Large intestine (tissue), 3 donors: ENCODE measurements around the gene CEP104. TPM values are rescaled to one million over a fixed set of nuclear protein-coding genes. Genes with fewer than 3 reads are reported as not detected.
"Not testable (repeated sequence)": the region's sequence is repeated elsewhere in the genome, so short reads cannot be mapped to it uniquely, and the experiment has no call there.

ENCODE experiments used
- DNase-seq, 2 donors: peaks; one replicate each; pipeline versions ENCODE4 v3.0.0 to v3.0.0-alpha.2; 2013
- H3K27ac ChIP-seq: one replicate; pipeline ENCODE4 v1.5.1; 2013; ENCODE audit warnings: low read length
- H3K27me3 ChIP-seq: 2 replicates; pipeline ENCODE4 v1.6.1; 2013; ENCODE audit warnings: low read length; ENCODE audit not compliant: control insufficient read depth, insufficient read depth
- H3K36me3 ChIP-seq: 2 replicates; pipeline ENCODE4 v1.6.1; 2013; ENCODE audit warnings: low read length; ENCODE audit not compliant: control insufficient read depth, insufficient read depth
- H3K4me1 ChIP-seq: one replicate; pipeline ENCODE4 v1.6.1; 2013; ENCODE audit warnings: low read length; ENCODE audit not compliant: control insufficient read depth, insufficient read depth
- H3K4me3 ChIP-seq: one replicate; pipeline ENCODE4 v1.5.1; 2013; ENCODE audit warnings: low read length
- H3K9me3 ChIP-seq: one replicate; pipeline ENCODE4 v1.6.1; 2013; ENCODE audit warnings: mild to moderate bottlenecking, low read depth, low read length, moderate library complexity; ENCODE audit not compliant: control insufficient read depth
- WGBS: methylation state at CpG from one replicate; pipeline ENCODE4 v1.1.5; 2013; ENCODE audit warnings: low lambda C conversion rate; ENCODE audit not compliant: insufficient coverage; 5-methylcytosine and 5-hydroxymethylcytosine counted together
- polyA plus RNA-seq: library from polyadenylated mRNA; unstranded; fragments of 120-200 nt; gene quantifications from one replicate; pipeline ENCODE4 v1.2.1, GENCODE V29; 2013

The CEP104 gene
- polyA plus RNA-seq, 1 donor: 31.5 TPM

DNA sequence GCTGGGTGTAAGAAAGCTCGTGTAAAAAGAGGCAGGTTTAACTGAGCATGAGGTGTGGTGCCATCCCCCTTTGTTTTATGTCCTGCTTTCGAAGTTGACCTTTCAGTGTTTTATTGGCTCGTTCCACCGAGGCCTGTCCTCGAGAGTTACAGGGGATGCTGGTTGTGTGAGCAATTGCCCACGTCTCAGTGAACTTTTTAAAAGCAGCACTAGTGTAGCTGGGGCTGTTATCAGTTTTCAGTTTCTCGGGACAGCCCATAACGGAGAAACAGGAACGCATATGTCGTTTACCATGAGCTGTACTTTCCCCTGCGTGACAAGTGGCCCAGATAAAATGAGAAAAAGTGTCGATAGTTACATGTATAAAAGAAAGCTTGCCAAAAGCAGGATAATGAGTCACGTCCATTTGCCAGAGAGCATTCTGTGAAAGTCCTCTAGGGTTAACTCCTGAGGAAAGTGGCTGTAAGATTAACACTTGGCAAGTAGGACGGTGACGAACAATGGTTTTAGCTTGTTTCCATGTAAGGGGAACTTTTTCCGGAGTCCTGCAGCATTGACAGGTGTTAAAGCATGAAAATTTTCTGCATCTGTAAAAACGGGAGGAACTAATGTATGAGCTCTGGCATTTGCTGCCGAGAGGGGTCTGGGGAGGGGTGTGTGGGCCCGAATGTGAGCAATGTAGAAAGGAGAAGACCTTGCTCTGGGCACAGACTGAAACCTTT lies 52.9 kb downstream of the CEP104 start:
- 81% methylated on average over 7 of the region's 19 CpGs for WGBS
- no peaks in the 10 kb centered on the region for H3K4me1 ChIP-seq
- H3K27ac ChIP-seq: no peak overlapping the region
- peaks cover 6% of the 10 kb centered on the region for H3K27me3 ChIP-seq
- H3K9me3 ChIP-seq: peaks cover 2% of the 10 kb centered on the region
- DNase-seq: no peak
- no peak overlapping the region for H3K4me3 ChIP-seq
- H3K36me3 ChIP-seq: no peaks in the 10 kb centered on the region

DNA sequence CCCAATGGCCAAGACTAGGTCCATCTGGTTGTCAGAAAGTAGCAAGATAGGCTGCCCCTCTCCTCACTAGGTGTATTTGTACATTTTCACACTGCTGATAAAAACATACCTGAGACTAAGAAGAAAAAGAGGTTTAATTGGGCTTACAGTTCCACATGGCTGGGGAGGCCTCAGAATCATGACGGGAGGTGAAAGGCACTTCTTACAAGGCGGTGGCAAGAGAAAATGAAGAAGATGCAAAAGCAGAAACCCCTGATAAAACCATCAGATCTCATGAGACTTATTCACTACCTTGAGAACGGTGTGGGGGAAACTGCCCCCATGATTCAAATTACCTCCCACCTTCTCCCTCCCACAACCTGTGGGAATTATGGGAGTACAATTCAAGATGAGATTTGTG lies 56.2 kb downstream of the CEP104 start:
- not testable (repeated sequence) for H3K27ac ChIP-seq, H3K36me3 ChIP-seq, H3K4me3 ChIP-seq, H3K4me1 ChIP-seq, H3K27me3 ChIP-seq, DNase-seq, H3K9me3 ChIP-seq
- 100% methylated on average over 1 of the region's 3 CpGs for WGBS

DNA sequence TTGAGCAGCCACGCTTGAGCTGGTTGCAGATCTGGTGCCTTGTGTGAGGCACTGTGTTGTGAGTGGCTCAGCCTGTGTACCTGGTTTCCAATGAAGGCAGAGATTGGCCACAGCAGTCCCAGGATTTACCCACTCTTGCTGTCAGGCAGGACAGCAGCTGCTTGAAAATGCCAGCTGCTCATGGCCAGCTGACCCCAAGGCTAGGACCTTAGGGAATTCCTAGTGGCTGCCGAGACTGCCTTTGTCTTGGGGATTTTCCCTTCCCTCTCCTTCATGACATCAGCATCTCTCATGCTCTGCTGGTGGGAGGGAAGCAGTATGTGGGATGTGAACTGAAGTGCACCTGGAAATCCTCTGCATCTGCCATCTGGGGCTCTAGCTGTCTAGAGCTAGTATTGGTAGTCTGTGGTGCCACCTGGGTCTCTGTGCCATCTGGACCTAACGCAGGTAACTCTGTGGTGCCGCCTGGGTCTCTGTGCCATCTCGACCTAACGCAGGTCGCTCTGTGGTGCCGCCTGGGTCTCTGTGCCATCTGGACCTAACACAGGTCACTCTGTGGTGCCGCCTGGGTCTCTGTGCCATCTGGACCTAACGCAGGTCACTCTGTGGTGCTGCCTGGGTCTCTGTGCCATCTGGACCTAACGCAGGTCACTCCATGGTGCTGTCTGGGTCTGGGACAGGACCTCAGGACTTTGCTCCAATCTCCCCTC lies 56.9 kb downstream of the CEP104 start:
- Histone ChIP-seq H3K4me3 (no peak overlapping the region), H3K36me3 (no peaks in the 10 kb centered on the region), H3K9me3 (no peaks in the 10 kb centered on the region), H3K27me3 (peaks cover 6% of the 10 kb centered on the region), H3K4me1 (no peaks in the 10 kb centered on the region), H3K27ac (no peak overlapping the region)
- DNase-seq: no peak
- WGBS: no CpG with 5 or more reads among the region's 11 CpGs

GRCh38 chr1:3796215-3797061 lies 60.6 kb downstream of the CEP104 start, which contains the start of gene LRRC47:
Gene LRRC47 (minus strand): TSS chr1:3796498. CDS start chr1:3796476, 22 bp downstream.
- peak; percentile 90 to 94 for DNase-seq
- peak within 1 kb of the TSS; percentile 46 for H3K27ac ChIP-seq
- peak within 1 kb of the TSS; percentile 61 for H3K4me3 ChIP-seq
- no peaks in the 10 kb centered on the region for H3K9me3 ChIP-seq
- no peaks in the 10 kb centered on the region for H3K27me3 ChIP-seq
- WGBS: 0% methylated on average over 3 of the region's 60 CpGs
- peaks cover 8% of the 10 kb centered on the region for H3K36me3 ChIP-seq
- H3K4me1 ChIP-seq: peaks cover 5% of the 10 kb centered on the region

DNA sequence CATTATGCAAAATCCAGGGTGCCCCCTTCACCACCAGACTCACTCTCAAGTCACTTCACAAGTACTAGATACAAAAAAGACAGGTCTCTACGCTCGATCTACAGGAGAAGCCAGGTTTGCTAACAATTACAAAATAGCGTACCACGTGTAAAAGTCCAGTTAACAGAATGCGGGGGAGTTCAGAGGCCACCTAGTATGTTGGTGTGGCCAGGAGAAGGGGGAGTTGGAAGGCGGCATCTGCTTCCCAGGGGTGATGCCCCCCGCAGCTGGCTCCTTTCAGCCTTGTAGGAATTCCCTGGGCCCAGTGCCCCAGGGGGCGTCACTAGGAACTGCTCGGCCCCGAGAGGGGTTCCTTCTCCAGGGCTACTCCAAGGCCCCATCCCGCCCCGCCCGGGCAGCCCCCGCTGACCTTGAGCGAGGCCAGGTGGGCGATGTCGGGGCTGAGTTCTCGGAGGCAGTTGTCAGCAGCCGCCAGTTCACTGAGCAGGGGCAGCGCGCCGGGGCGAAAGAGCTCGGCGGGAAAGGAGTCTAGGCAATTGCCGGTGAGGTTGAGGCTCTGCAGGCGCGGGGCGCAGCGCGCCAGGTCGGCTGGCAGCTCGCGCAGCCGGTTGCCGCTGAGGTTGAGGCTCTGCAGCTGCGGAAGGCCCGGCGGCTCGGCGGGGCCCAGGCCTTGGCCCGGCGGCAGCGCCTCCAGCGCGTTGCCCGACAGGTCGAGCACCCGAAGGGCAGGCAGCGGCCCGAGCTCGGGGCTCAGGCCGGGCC lies 61.4 kb downstream of the CEP104 start:
- H3K27ac ChIP-seq: no peak overlapping the region
- H3K27me3 ChIP-seq: no peaks in the 10 kb centered on the region
- DNase-seq: peak in 1 of 2 donors; percentile 22
- H3K4me3 ChIP-seq: peak overlapping the region; percentile 61
- no CpG with 5 or more reads among the region's 53 CpGs for WGBS
- H3K9me3 ChIP-seq: no peaks in the 10 kb centered on the region
- peaks cover 11% of the 10 kb centered on the region for H3K36me3 ChIP-seq
- peaks cover 5% of the 10 kb centered on the region for H3K4me1 ChIP-seq

DNA sequence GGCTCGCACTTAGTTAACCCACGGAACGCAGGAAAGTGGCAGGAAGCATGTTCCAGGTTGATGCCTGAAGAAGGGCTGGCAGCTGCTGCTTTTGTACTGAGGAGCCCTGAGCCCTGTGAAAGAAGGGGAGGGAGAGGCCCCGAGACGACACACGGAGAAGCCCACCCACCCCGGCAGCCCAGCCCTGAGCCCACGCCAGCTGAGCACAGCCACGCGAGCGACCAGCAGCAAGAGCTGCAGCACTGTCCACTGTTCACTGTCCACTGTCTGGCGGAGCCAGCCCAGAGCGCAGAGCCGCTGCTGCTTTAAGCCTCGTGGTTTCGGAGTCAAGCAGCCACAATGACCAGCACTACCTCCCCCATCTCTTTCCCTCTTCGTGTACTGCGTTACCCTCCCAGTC lies 66.1 kb downstream of the CEP104 start:
- DNase-seq: no peak
- no CpG with 5 or more reads among the region's 18 CpGs for WGBS

DNA sequence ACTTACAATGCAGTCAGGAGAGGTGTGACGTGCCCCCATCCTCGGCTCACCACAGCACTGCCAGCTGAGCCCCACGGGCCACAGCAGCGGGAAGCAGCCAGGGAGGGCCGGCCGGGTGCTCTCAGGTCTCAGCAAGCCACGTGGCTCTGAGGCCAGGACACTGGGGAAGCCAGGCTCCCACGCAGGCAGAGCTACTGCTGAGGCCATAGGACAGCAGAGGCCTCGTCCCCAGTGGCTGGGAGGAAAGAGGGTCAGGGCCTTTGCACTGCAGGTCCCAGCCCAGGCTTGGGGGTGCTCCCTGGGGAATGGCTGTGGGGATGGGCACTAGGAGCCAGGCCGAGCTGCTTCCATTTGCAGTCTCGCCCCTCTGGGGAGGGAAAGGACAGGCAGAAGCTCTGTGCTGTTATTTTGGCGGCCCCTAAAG lies 66.5 kb downstream of the CEP104 start:
- no CpG with 5 or more reads among the region's 12 CpGs for WGBS
- no peak for DNase-seq
- no peaks in the 10 kb centered on the region for H3K27me3 ChIP-seq
- H3K27ac ChIP-seq: no peak overlapping the region
- peaks cover 5% of the 10 kb centered on the region for H3K4me1 ChIP-seq
- H3K4me3 ChIP-seq: no peak overlapping the region
- no peaks in the 10 kb centered on the region for H3K9me3 ChIP-seq
- H3K36me3 ChIP-seq: peaks cover 52% of the 10 kb centered on the region

More for the DNA sequence above, 66.1 kb downstream of the CEP104 start:
- no peak overlapping the region for H3K27ac ChIP-seq
- H3K9me3 ChIP-seq: no peaks in the 10 kb centered on the region
- H3K36me3 ChIP-seq: peaks cover 47% of the 10 kb centered on the region
- H3K27me3 ChIP-seq: no peaks in the 10 kb centered on the region
- no peak overlapping the region for H3K4me3 ChIP-seq
- peaks cover 5% of the 10 kb centered on the region for H3K4me1 ChIP-seq

- H3K9me3 ChIP-seq: no peaks in the 10 kb centered on the region
- peaks cover 58% of the 10 kb centered on the region for H3K36me3 ChIP-seq
- 75% methylated on average over 4 of the region's 34 CpGs for WGBS
- DNase-seq: no peak
- H3K27ac ChIP-seq: no peak overlapping the region
- H3K4me1 ChIP-seq: peaks cover 7% of the 10 kb centered on the region
- H3K4me3 ChIP-seq: no peak overlapping the region
- H3K27me3 ChIP-seq: no peaks in the 10 kb centered on the region
Observed at GRCh38 chr1:3789421-3790300, 67.3 kb downstream of the CEP104 start.

GRCh38 chr1:3788756-3789420 lies 68.1 kb downstream of the CEP104 start:
- Histone ChIP-seq H3K4me3 (no peak overlapping the region), H3K4me1 (peaks cover 3% of the 10 kb centered on the region), H3K9me3 (no peaks in the 10 kb centered on the region), H3K27ac (no peak overlapping the region), H3K36me3 (peaks cover 64% of the 10 kb centered on the region), H3K27me3 (no peaks in the 10 kb centered on the region)
- WGBS: no CpG with 5 or more reads among the region's 16 CpGs
- no peak for DNase-seq
